GM19099 (cell line): Measurements from ENCODE around the gene DENND2D.

Experiments used
- POLR2A ChIP-seq: IDR thresholded peaks from 3 replicates; pipeline ENCODE4 v1.6.1; 2011; ENCODE audit warnings: low read depth; ENCODE audit not compliant: insufficient read length; ENCODE audit errors: extremely low read depth

DENND2D gene, protein sequence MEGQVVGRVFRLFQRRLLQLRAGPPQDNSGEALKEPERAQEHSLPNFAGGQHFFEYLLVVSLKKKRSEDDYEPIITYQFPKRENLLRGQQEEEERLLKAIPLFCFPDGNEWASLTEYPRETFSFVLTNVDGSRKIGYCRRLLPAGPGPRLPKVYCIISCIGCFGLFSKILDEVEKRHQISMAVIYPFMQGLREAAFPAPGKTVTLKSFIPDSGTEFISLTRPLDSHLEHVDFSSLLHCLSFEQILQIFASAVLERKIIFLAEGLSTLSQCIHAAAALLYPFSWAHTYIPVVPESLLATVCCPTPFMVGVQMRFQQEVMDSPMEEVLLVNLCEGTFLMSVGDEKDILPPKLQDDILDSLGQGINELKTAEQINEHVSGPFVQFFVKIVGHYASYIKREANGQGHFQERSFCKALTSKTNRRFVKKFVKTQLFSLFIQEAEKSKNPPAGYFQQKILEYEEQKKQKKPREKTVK

DNA sequence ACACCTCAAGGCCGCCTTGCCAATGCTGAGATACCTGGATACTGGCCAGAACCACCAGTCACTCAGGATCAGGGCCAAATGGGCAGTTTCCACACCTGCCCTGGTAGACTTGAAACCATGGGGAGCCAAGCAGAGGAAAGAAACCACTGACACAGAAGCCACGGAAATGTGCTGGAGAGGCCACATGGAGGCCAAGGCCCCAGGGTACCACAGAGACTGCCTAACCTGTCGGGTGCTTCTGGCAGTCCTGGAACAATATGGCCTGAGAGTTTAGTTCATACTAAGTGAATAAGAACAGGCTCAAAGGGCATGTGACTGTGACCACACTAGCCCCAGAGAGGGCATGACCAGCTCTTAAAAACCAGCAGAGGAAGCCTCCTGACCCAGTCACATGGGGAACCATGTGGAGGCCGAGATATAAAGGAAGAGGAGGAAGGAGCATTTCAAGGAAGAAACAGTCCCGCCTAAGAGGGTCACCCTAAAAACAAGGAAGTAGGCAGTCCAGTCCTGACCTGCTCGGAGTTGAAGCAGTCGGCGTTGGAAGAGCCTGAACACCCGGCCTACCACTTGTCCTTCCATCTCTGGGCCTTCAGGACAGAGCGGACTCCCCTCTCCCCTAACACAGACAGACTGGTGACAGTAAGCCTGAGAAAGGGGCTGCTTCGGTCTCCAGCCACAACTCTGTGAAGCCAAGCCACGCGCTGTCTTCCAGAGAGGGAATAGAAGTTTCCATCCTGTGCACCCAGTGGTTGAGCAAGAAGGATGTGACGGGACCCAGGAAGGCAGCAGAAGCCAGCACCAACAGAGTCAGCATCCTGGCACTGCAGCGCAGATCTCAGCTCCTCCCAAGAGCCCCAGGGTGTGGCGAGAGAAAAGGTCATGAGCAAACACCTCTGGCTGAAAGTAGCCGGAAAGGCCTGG lies at the start of gene DENND2D:
Gene DENND2D (minus strand): TSS at position 766 of the 921 bp plus-strand sequence. CDS start 187 bp downstream, at position 579.
- TF ChIP-seq POLR2A, result no peak

DNA sequence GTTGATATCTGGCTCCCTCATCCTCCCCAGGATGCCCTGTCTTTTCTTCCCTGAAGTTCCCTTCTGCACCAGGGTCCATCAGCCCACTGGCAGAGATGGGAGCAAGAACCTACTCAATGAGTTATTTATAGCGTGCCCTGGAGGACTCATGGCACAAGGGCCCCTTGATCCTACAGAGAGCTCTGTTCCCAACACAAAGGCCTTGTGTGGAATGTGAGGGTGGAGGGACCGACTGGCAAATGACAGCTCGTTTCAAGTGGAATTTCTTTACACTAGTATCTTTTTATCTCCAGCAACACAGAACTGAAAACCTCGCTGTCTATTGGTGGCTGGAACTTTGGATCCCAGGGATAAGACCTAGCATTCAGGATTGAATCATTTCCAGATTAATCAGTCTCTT lies 49.5 kb upstream of the DENND2D start:
- TF ChIP-seq POLR2A, result no peak

DNA sequence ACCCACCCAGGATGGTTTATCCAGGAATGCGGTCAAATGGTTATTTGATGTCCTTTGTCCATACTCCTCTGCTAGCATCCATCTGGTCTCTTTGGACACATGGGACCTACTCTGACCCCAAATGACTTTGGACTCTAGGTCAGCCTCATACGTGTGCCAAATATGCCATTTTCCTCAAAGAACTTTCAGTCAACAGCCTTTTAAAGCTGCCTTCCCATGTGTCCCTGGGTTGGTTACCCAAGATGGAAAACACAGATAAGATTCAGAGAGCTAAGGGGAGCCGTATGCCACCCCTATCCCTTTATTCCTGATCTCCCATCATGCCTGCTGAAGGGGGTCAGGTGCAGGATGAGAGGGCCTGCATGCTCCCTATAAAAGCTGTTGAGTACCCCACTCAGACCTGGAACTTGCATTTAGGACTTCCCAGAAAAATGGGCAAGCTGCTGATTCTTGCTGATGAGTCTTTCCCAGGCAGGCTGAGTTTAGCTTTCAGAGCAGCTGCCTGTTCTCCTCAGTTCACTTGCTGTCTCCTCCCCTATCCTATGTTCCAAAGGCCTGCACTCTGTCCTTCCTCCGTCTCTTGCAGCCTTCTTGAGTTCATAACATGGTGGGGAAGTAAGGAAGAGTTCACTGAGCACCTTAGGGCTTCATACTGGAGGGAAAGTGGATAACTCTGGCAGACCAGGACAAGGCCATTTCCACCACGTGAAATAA lies 46.8 kb upstream of the DENND2D start:
- TF ChIP-seq POLR2A, result no peak

DNA sequence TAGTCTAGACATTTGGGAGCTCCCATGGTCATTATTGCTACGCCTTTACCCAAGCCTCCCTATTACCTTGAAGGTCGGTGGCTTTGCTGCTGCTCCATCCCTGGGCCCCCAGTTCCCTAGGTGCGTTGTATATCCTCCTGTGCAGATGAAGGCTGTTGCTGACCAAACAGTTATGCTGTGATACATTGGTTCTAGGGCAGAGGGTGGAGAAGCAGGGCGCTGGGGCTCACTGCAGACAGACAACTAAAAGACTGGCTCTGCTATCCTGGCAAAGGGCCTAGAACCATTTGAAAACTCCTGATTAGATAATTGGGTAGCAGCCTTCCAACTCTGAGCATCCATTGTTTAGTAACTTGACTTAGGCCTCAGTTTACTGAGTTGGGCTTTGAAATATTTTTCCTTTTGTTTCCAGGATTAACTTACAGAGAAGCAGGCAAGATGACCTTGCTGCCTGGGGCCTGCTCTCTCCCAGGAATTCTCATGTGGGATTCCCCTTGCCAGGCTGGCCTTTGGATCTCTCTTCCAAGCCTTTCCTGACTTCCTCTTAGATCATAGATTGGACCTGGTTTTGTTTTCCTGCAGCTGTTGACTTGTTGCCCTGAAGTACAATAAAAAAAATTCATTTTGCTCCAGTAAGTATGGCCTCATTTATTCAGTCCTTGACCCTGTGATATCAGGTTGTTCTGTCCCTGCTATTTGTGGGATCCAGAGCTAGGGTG lies 42.5 kb upstream of the DENND2D start:
- TF ChIP-seq POLR2A, result no peak

DNA sequence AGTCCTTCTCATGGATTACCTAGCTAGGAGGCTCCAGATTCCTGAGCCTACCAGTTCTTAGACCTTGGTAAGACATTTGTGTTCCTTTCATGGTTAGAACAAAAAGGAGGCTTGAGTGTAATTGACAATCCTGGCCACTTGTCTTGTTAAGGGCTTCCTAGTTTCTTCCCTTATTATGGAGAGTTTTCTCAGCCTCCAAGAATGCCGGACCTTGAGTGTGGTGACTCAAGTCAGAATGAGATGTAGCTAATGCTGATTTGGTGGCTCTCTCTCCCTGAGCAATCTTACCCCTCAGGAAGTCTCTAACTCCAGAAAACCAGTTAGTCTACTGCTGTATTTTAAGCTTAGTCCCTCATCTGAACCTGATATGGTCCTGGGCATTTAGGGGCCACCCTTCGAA lies 41.4 kb upstream of the DENND2D start:
- TF ChIP-seq POLR2A, result no peak

DNA sequence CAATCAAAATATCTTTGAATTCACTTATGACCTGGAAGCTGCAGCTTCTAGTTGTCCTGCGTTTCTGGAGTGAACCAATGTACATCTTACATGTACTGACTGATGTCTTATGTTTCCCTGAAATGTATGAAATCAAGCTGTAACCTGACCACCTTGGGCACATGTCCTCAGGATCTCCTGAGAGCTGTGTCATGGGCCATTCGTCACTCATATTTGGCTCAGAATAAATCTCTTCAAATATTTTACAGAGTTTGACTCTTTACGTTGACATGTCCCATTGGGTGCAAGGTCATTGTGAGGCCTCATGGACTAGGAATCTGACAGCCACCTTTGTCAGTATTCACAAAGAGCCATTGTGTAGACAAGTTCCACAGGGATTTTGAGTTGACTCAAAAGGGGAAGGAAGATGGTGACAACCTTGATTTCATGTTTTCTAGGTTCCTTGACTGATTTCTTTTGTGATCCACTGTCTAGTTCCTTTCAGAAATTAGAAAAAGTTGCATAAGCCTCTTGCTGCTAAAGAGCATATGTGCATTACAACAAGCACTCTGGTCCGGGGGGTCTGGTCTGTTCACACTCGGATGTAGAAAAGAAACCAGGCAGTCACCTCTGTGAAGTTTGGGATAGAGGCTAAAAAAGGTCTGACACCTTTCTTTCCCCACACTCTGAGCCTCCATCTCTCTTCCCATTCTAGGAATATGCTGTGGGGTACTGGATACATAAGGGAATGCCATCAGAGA lies 37.8 kb upstream of the DENND2D start:
- no peak for TF ChIP-seq POLR2A

DNA sequence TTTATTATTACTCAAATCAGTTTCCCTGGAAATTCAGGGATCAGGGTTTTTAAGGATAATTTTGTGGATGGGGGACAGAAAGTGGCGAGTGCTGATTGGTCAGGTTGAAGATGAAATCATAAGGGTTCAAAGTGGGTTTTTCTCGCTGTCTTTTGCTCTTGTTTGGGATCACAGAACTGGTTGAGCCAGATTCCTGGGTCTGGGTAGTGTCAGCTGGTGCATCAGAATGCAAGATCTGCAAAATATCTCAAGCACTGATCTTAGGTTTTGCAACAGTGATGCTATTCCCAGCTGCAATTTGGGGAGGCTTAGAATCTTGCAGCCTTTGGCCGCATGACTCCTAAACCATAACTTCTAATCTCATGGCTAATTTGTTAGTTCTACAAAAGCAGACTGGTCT lies 36.4 kb upstream of the DENND2D start:
- no peak for TF ChIP-seq POLR2A

DNA sequence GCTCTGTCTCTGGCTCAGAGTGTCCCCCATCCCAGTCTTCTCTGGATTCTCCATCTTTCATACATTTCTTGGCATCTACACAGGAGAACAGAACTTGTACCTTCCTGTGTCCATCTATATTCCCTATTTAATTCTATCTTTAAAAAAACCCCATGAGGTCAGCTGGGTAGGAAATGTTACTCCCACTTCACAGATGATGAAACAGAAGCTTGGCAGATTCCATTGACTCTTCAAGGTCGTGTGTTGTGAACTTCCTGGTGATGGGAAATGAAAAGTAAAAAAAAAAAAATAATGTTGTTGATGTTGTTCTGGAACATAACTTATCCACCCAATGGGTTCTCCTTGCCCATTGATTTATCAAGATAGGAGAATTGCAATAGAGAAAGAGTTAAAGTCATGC lies 35.9 kb upstream of the DENND2D start:
- no peak for TF ChIP-seq POLR2A

DNA sequence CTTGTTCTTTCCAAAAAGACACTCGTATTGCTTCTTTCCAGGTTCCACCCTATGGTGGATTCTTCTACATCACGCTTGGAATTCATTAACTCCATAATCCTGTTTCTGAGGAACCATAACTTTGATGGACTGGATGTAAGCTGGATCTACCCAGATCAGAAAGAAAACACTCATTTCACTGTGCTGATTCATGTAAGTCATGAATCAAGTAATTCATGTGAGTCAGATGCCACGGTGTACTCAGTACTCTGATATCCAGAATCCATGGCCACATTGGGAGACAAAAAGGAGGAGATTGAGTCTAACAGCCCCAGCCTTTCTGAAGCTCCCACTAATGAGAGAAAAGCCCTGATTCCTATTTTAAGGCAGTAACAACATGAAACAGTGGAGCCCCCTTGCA lies 34.4 kb upstream of the DENND2D start:
- TF ChIP-seq POLR2A, result no peak

DNA sequence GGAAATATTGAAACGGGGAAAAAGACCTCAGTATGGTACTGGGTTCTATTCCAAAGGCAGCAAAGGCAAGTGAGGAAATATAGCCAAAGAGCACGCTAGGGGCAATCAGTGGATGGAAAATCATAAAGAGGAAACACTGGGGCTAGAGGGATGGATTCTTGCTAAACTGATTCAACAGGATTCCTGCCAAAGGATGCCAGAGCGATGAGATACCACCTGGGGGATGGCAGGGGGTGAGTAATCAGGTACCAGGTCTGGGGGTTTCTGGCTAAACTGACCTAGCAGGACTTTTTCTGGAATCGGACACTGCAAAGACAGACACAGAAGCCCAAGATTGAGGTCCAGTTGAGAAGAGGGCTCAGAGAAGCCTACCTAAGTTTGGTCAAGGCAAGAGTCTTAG lies 33.8 kb upstream of the DENND2D start:
- TF ChIP-seq POLR2A, result no peak

DNA sequence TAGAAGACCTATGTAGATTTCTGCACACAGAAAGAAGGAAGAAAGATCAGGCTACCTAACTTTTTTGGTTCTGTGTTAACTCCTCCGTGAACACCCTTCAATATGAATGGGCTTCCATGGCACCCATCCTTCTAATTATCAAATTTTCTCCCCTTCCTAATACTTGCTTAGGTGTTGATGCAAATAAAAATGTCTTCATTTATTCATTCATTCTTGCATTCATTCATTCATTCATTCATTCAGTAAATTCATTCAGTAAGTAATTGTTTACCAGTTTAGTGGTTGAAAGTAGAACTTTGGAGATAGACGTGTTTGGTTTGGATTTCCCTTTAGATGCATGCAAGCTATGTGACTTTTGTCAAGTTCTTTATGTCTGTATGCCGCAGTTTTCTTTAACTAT lies 31.7 kb upstream of the DENND2D start:
- no peak for TF ChIP-seq POLR2A

DNA sequence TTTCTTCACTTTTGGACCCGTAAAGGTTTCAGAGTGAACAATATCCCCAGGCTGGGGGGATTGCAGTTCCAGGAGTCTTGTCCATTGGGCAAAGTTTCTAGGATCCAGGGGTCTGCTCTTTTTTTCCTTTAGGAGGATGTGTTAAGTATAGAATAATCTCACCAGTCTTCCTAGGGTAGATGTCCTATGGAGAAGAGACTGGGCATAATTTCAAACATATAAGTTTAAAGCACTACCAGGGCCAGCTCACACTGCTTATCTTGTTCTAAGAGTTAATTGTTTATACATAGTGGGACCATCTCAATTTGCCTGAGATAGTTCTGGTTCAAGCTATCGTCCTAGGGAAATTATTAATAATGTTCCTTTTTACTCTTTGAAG lies 28.3 kb upstream of the DENND2D start:
- no peak for TF ChIP-seq POLR2A

DNA sequence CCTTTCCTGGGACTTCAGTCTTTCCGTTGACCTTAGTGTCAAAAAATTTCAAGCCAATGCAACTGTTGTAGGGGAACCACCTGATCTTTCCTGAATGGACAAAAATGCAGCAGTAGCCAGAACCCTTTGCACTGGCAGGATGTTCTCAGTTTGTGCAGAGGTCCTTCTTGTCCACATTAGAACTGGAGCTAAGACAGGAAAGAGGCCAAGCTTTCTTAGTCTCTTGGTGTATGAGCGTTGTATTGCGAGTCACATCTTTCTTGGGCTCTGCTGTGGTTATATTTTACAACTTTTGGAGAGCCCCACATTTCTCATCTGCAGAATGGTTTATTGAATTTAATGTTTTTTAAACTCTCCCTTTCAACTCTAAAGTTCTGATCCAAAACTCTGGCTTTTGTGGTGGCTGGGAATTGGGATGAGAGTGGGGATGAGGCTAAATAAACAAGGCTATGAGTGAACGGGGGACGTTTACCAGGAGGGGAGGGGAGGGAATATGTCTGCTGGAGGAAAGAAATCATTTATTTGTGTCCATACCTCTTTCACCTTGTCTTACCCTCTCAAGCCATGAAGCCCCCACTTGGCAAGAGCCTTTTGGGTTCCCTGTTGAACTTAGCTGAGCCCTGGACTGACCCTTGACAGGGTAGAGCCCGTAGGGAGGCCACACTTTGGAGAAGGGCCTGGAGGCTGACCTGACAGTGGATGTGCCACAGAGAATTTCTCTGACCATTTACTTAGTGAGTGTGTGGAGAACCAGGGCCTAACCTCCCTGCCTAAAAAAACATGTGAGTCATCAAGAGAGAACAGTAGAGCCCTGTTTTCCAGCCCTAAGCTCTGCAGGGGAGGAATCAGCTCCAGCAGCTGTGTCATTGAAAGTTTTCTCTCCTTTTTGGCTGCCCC lies 27.7 kb upstream of the DENND2D start:
- TF ChIP-seq POLR2A, result no peak
